ENCODE measurements around the gene GRID1. TPM values are rescaled to one million over a fixed set of nuclear protein-coding genes. Genes with fewer than 3 reads are reported as not detected.

Gene GRID1
- total and polyA plus RNA-seq, 9 of the 15 experiments (the other 6 are each of a cell fraction or from before 2014, with no cell fraction given), result 0.01 to 7.2 (median 1.2) TPM

GRCh38 chr10:86205306-86206239 lies 161.0 kb downstream of the GRID1 start:
- no peaks in the 10 kb centered on the region for H3K27me3 ChIP-seq (ENCODE audit: control insufficient read depth in 2 of 2, insufficient read depth in 2 of 2, low read length in 2 of 2)
- no peak overlapping the region for H3K9ac ChIP-seq (ENCODE audit: insufficient read depth in 1 of 2, low read depth in 2 of 2, low read length in 2 of 2)
- in situ Hi-C loops (cut with MboI) (no loop called here), intact Hi-C loops (cut with micrococcal nuclease) (no loop called here)
- no peaks in the 10 kb centered on the region for H3K4me1 ChIP-seq (replicated peaks in 1 of 2; ENCODE audit: control insufficient read depth in 2 of 2, insufficient read depth in 2 of 2, low read length in 2 of 2)
- TF ChIP-seq ZNF830 (CRISPR knock-in tag; IDR thresholded peaks at IDR 0.05) (no peak), CLOCK (CRISPR knock-in tag; IDR thresholded peaks at IDR 0.05; ENCODE audit: borderline replicate concordance) (no peak), GATA2 (CRISPR knock-in tag; IDR thresholded peaks at IDR 0.05) (no peak), RFX1 (IDR thresholded peaks at IDR 0.05) (peak; percentile 9; the same call in 1 of the 2 replicates), GTF3C2 (IDR thresholded peaks at IDR 0.05; ENCODE audit: borderline replicate concordance, extremely low read depth, insufficient read length) (no peak)
- TF ChIP-seq, protein P1, sequence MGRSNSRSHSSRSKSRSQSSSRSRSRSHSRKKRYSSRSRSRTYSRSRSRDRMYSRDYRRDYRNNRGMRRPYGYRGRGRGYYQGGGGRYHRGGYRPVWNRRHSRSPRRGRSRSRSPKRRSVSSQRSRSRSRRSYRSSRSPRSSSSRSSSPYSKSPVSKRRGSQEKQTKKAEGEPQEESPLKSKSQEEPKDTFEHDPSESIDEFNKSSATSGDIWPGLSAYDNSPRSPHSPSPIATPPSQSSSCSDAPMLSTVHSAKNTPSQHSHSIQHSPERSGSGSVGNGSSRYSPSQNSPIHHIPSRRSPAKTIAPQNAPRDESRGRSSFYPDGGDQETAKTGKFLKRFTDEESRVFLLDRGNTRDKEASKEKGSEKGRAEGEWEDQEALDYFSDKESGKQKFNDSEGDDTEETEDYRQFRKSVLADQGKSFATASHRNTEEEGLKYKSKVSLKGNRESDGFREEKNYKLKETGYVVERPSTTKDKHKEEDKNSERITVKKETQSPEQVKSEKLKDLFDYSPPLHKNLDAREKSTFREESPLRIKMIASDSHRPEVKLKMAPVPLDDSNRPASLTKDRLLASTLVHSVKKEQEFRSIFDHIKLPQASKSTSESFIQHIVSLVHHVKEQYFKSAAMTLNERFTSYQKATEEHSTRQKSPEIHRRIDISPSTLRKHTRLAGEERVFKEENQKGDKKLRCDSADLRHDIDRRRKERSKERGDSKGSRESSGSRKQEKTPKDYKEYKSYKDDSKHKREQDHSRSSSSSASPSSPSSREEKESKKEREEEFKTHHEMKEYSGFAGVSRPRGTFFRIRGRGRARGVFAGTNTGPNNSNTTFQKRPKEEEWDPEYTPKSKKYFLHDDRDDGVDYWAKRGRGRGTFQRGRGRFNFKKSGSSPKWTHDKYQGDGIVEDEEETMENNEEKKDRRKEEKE (IDR thresholded peaks at IDR 0.05; ENCODE audit: borderline replicate concordance in 1 of 2, control insufficient read depth in 1 of 2, low read depth in 2 of 2, low read length in 1 of 2), result no peak
- TF ChIP-seq, protein P2, sequence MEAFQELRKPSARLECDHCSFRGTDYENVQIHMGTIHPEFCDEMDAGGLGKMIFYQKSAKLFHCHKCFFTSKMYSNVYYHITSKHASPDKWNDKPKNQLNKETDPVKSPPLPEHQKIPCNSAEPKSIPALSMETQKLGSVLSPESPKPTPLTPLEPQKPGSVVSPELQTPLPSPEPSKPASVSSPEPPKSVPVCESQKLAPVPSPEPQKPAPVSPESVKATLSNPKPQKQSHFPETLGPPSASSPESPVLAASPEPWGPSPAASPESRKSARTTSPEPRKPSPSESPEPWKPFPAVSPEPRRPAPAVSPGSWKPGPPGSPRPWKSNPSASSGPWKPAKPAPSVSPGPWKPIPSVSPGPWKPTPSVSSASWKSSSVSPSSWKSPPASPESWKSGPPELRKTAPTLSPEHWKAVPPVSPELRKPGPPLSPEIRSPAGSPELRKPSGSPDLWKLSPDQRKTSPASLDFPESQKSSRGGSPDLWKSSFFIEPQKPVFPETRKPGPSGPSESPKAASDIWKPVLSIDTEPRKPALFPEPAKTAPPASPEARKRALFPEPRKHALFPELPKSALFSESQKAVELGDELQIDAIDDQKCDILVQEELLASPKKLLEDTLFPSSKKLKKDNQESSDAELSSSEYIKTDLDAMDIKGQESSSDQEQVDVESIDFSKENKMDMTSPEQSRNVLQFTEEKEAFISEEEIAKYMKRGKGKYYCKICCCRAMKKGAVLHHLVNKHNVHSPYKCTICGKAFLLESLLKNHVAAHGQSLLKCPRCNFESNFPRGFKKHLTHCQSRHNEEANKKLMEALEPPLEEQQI (IDR thresholded peaks at IDR 0.05), result no peak
- H3K36me3 ChIP-seq (ENCODE audit: control insufficient read depth, insufficient read depth, low read length), result no peaks in the 10 kb centered on the region
- FAIRE-seq, result no peak
- H3K9me1 ChIP-seq (ENCODE audit: control insufficient read depth, insufficient read depth, low read length), result no peaks in the 10 kb centered on the region
- no peaks in the 10 kb centered on the region for H3K9me3 ChIP-seq (replicated peaks; ENCODE audit: control insufficient read depth, insufficient read depth, low read depth, low read length)
- H3K79me2 ChIP-seq (ENCODE audit: control insufficient read depth, insufficient read depth, low read length), result no peaks in the 10 kb centered on the region
- 0% methylated on average over 6 of the region's 7 CpGs for WGBS (ENCODE audit: insufficient coverage, low coverage, missing lambda C conversion rate)
- BruUV-seq (replicated peaks), result no TSS peak
- no peak overlapping the region for H3K27ac ChIP-seq (ENCODE audit: extremely low read depth, low read depth, low read length)
- no peak overlapping the region for H2AFZ ChIP-seq (ENCODE audit: low read depth, low read length)
- H3K4me2 ChIP-seq (ENCODE audit: insufficient read depth, low read length), result no peak overlapping the region
- no peak overlapping the region for H3K4me3 ChIP-seq
- POLR2A ChIA-PET, result no interaction called here
- ATAC-seq, result no peak
- CTCF ChIA-PET (ENCODE audit: low intra/inter-chr PET ratio), result no interaction called here
- H4K20me1 ChIP-seq (replicated peaks; ENCODE audit: control insufficient read depth, insufficient read depth, low read length), result no peaks in the 10 kb centered on the region
- DNase-seq (ENCODE audit: extremely low read depth in 1 of 4, low spot score in 3 of 4), result no peak
